Liver (tissue), 9 donors: Measurements from ENCODE around the gene TBX1. TPM values are rescaled to one million over a fixed set of nuclear protein-coding genes. Genes with fewer than 3 reads are reported as not detected.

Source experiments
- DNase-seq: peaks from one replicate; pipeline ENCODE4 v3.0.0-alpha.2; 2017; ENCODE audit warnings: low spot score
- H3K27ac ChIP-seq, 2 donors: one replicate each; pipeline ENCODE4 v1.7.0; 2013; ENCODE audit warnings: inconsistent platforms in 2 of 2, low read length in 2 of 2, control low read depth in 1 of 2, low read depth in 1 of 2, mild to moderate bottlenecking in 1 of 2
- H3K27me3 ChIP-seq, 4 donors: one replicate each; pipeline versions ENCODE4 v1.6.1 to v1.7.0; 2013; ENCODE audit warnings: low read length in 3 of 4, inconsistent platforms in 1 of 4, mild to moderate bottlenecking in 1 of 4, moderate library complexity in 1 of 4; ENCODE audit not compliant: control insufficient read depth in 4 of 4, insufficient read depth in 4 of 4
- H3K36me3 ChIP-seq, 4 donors: one replicate each; pipeline versions ENCODE4 v1.6.1 to v1.7.0; 2013; ENCODE audit warnings: low read length in 3 of 4, mild to moderate bottlenecking in 3 of 4, low read depth in 1 of 4, moderate library complexity in 1 of 4; ENCODE audit not compliant: control insufficient read depth in 4 of 4, insufficient read depth in 3 of 4
- H3K4me1 ChIP-seq, 4 donors: one replicate each; pipeline versions ENCODE4 v1.6.1 to v1.7.0; 2013; ENCODE audit warnings: low read length in 3 of 4, mild to moderate bottlenecking in 3 of 4, moderate library complexity in 1 of 4; ENCODE audit not compliant: control insufficient read depth in 4 of 4, insufficient read depth in 4 of 4
- H3K4me3 ChIP-seq, 3 donors: one replicate each; pipeline versions ENCODE4 v1.6.1 to v1.7.0; 2013; ENCODE audit warnings: low read length in 3 of 3, control low read depth in 1 of 3, low read depth in 1 of 3, mild to moderate bottlenecking in 1 of 3
- H3K9ac ChIP-seq, 2 donors: one replicate each; pipeline ENCODE4 v1.7.0; 2013; ENCODE audit warnings: low read length in 2 of 2, mild to moderate bottlenecking in 2 of 2, moderate library complexity in 2 of 2, control low read depth in 1 of 2, low read depth in 1 of 2
- H3K9me3 ChIP-seq, 4 donors: one replicate each; pipeline versions ENCODE4 v1.6.1 to v1.7.0; 2013; ENCODE audit warnings: low read length in 3 of 4; ENCODE audit not compliant: control insufficient read depth in 4 of 4
- EGR1 ChIP-seq, 2 donors: IDR thresholded peaks; 2 replicates each; pipeline ENCODE4 v1.6.1; 2016 to 2018; ENCODE audit warnings: antibody characterized with exemption in 2 of 2, low read depth in 2 of 2
- FOXA1 ChIP-seq: IDR thresholded peaks from 2 replicates; pipeline ENCODE4 v1.6.1; 2016; ENCODE audit warnings: antibody characterized with exemption
- FOXA2 ChIP-seq: IDR thresholded peaks from 2 replicates; pipeline ENCODE4 v1.6.1; 2016; ENCODE audit warnings: antibody characterized with exemption
- GABPA ChIP-seq, 2 donors: IDR thresholded peaks in 1 of 2; conservative IDR thresholded peaks in 1 of 2; 2 replicates each; pipeline ENCODE4 v1.6.1; 2016; ENCODE audit warnings: antibody characterized with exemption in 2 of 2, mild to moderate bottlenecking in 1 of 2, moderate library complexity in 1 of 2
- HNF4A ChIP-seq, 2 donors: conservative IDR thresholded peaks; 2 replicates each; pipeline ENCODE4 v1.6.1; 2016; ENCODE audit warnings: antibody characterized with exemption in 2 of 2, mild to moderate bottlenecking in 2 of 2
- HNF4G ChIP-seq: IDR thresholded peaks from 2 replicates; pipeline ENCODE4 v1.6.1; 2016; ENCODE audit warnings: antibody characterized with exemption
- JUND ChIP-seq, 2 donors: IDR thresholded peaks; 2 replicates each; pipeline ENCODE4 v1.6.1; 2016; ENCODE audit warnings: antibody characterized with exemption in 2 of 2
- NR2F2 ChIP-seq: IDR thresholded peaks from 2 replicates; pipeline ENCODE4 v1.6.1; 2016; ENCODE audit warnings: antibody characterized with exemption
- RAD21 ChIP-seq, 2 donors: IDR thresholded peaks; 2 replicates each; pipeline ENCODE4 v1.6.1; 2016; ENCODE audit warnings: antibody characterized with exemption in 2 of 2, mild to moderate bottlenecking in 2 of 2
- RXRA ChIP-seq, 2 donors: IDR thresholded peaks; 2 replicates each; pipeline ENCODE4 v1.6.1; 2017 to 2018; ENCODE audit warnings: antibody characterized with exemption in 2 of 2, mild to moderate bottlenecking in 1 of 2
- SP1 ChIP-seq: IDR thresholded peaks from 2 replicates; pipeline ENCODE4 v1.6.1; 2018; ENCODE audit warnings: antibody characterized with exemption, mild to moderate bottlenecking
- TAF1 ChIP-seq: conservative IDR thresholded peaks from 2 replicates; pipeline ENCODE4 v1.6.1; 2016; ENCODE audit warnings: antibody characterized with exemption, mild to moderate bottlenecking
- YY1 ChIP-seq: IDR thresholded peaks from 2 replicates; pipeline ENCODE4 v1.6.1; 2016; ENCODE audit warnings: antibody characterized with exemption, mild to moderate bottlenecking
- whole genome bisulfite sequencing: extraction: QIAGEN DNeasy Blood & Tissue Kit; methylation state at CpG from one replicate; pipeline ENCODE4 v1.1.7; 2013; 5-methylcytosine and 5-hydroxymethylcytosine counted together
- polyA plus RNA-seq, 2 donors: library from polyadenylated mRNA; stranded (reverse) in 1 of 2; unstranded in 1 of 2; fragments of 200-250 nt in 1 of 2; fragments of >200 nt in 1 of 2; fragmentation: Nextera tagmentation in 1 of 2; extraction: Ambion mirVana in 1 of 2; gene quantifications; one replicate each; pipeline versions ENCODE4 v1.2.1 to v1.2.3, GENCODE V29; 2013 to 2015
- total RNA-seq, 2 donors: library from RNA; depleted of rRNA; stranded (reverse); fragments of >200 nt; gene quantifications; one replicate each; pipeline ENCODE4 v1.2.3, GENCODE V29; 2014
- TF ChIP-seq, protein P1 (sequence below): IDR thresholded peaks from 2 replicates; pipeline ENCODE4 v1.6.1; 2016; ENCODE audit warnings: antibody characterized with exemption
- TF ChIP-seq, protein P2 (sequence below): IDR thresholded peaks from 2 replicates; pipeline ENCODE4 v1.6.1; 2016; ENCODE audit warnings: antibody characterized with exemption, mild to moderate bottlenecking
- TF ChIP-seq, protein P3 (sequence below): fragments of 150-350 bp; IDR thresholded peaks from 2 replicates; pipeline ENCODE4 v1.5.1; 2017; ENCODE audit warnings: improper control_type of control experiment, low read depth, low read length; ENCODE audit not compliant: missing input control
- donor health status: healthy.
- donor health status: healthy.
- donor health status: healthy.
- donor health status: healthy.
- donor health status: healthy.

The TBX1 gene
- total and polyA plus RNA-seq, 4 donors = 0.17 to 0.18 TPM; not detected in 2

DNA sequence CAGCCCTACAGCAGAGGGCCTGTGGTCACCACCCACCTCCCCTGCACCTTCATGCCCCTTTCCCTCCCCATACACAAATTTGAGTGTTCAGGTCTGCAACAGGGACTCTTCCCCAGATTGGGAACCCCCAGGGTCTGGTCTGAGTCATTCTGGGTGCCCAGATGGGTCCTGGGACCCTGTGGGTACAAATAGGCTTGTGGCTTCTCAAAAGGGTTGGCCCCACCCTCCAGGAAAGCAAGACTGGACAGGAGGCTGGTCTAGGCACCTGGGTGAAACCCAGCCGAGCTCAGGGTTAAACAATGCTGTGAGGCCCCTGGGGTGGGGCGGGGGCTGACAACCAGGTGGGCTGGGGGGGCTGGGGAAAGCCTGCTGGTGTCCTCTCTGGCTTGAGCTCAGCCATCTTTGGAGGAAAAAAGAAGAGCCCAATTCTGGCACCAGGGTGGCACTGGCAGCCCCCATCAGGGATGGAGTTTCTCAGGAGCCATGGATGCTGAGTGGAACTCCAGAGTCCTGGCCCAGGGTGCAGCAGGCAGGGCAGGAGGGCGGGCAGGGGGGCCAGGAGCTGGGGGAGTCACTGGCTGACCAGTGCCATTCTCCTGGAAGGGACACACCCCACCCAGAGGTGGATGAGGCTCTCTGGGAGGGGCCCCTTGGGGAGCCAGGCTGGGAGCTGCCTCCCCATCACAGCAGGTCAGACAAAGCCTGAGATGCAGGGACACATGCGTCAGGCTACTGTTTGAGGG, 45.2 kb upstream of the TBX1 start:
- Histone ChIP-seq H3K9ac (no peak overlapping the region), H3K4me3 (peak overlapping the region in 1 of 3 donors; percentile 75), H3K9me3 (no peaks in the 10 kb centered on the region), H3K4me1 (peaks cover 6 to 26% (median 16%) of the 10 kb centered on the region in 4 donors), H3K36me3 (no peaks in the 10 kb centered on the region), H3K27me3 (no peaks in the 10 kb centered on the region), H3K27ac (no peak overlapping the region)
- WGBS = 83% methylated on average over 4 of the region's 4 CpGs
- TF ChIP-seq FOXA1 (no peak), EGR1 (IDR thresholded peaks at IDR 0.05; ENCODE audit: low read depth in 2 of 2) (no peak), GABPA (IDR thresholded peaks at IDR 0.05 in 1 of 2, conservative IDR thresholded peaks at IDR 0.05 in 1 of 2) (no peak)
- no peak for DNase-seq

DNA sequence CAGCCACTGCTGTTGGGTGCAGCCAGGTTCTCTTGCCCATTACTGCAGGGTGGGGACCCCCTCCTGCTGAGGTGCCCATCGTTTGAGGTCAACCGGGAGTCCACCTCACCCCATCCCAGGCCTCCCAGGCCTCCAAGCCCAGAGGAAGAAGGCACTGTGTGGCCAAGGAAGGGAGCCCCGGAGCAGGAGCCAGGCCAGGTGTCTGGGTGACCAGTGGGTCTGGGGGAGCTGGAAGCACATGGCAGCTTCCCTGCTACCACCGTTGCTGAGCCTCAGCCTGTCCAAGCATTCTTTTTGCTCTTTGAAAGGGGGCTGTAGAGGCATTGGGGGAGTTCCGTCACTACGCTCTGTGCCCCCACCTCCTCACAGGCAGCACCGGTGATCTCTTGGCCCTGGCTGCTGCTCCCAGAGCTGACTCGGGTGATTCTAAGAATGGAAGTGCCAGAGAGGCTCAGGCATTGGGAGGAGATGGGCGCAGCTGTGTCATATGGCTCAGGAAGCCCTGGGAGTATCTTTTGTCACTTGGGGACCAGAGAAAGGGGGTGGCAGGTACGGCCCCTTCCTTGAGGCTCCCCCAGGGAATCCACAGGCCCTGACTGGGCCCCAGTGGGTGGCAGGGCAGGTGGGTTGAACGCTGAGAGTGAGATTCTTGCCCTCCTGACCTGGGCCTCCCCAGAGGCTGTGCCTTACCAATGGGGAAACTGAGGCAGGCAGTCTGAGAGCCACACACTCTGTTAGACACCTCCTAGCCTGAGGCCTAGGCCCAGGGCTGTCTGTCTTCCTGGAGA, 44.3 kb upstream of the TBX1 start:
- no peaks in the 10 kb centered on the region for H3K36me3 ChIP-seq
- H3K4me3 ChIP-seq = no peak overlapping the region
- TF ChIP-seq, protein P1, sequence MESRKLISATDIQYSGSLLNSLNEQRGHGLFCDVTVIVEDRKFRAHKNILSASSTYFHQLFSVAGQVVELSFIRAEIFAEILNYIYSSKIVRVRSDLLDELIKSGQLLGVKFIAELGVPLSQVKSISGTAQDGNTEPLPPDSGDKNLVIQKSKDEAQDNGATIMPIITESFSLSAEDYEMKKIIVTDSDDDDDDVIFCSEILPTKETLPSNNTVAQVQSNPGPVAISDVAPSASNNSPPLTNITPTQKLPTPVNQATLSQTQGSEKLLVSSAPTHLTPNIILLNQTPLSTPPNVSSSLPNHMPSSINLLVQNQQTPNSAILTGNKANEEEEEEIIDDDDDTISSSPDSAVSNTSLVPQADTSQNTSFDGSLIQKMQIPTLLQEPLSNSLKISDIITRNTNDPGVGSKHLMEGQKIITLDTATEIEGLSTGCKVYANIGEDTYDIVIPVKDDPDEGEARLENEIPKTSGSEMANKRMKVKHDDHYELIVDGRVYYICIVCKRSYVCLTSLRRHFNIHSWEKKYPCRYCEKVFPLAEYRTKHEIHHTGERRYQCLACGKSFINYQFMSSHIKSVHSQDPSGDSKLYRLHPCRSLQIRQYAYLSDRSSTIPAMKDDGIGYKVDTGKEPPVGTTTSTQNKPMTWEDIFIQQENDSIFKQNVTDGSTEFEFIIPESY = no peak
- TF ChIP-seq, protein P2, sequence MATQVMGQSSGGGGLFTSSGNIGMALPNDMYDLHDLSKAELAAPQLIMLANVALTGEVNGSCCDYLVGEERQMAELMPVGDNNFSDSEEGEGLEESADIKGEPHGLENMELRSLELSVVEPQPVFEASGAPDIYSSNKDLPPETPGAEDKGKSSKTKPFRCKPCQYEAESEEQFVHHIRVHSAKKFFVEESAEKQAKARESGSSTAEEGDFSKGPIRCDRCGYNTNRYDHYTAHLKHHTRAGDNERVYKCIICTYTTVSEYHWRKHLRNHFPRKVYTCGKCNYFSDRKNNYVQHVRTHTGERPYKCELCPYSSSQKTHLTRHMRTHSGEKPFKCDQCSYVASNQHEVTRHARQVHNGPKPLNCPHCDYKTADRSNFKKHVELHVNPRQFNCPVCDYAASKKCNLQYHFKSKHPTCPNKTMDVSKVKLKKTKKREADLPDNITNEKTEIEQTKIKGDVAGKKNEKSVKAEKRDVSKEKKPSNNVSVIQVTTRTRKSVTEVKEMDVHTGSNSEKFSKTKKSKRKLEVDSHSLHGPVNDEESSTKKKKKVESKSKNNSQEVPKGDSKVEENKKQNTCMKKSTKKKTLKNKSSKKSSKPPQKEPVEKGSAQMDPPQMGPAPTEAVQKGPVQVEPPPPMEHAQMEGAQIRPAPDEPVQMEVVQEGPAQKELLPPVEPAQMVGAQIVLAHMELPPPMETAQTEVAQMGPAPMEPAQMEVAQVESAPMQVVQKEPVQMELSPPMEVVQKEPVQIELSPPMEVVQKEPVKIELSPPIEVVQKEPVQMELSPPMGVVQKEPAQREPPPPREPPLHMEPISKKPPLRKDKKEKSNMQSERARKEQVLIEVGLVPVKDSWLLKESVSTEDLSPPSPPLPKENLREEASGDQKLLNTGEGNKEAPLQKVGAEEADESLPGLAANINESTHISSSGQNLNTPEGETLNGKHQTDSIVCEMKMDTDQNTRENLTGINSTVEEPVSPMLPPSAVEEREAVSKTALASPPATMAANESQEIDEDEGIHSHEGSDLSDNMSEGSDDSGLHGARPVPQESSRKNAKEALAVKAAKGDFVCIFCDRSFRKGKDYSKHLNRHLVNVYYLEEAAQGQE = no peak
- no peak for TF ChIP-seq FOXA2
- no peak for TF ChIP-seq HNF4A (conservative IDR thresholded peaks at IDR 0.05)
- TF ChIP-seq HNF4G = no peak
- TF ChIP-seq, protein P3, sequence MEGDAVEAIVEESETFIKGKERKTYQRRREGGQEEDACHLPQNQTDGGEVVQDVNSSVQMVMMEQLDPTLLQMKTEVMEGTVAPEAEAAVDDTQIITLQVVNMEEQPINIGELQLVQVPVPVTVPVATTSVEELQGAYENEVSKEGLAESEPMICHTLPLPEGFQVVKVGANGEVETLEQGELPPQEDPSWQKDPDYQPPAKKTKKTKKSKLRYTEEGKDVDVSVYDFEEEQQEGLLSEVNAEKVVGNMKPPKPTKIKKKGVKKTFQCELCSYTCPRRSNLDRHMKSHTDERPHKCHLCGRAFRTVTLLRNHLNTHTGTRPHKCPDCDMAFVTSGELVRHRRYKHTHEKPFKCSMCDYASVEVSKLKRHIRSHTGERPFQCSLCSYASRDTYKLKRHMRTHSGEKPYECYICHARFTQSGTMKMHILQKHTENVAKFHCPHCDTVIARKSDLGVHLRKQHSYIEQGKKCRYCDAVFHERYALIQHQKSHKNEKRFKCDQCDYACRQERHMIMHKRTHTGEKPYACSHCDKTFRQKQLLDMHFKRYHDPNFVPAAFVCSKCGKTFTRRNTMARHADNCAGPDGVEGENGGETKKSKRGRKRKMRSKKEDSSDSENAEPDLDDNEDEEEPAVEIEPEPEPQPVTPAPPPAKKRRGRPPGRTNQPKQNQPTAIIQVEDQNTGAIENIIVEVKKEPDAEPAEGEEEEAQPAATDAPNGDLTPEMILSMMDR = no peak
- no peak for TF ChIP-seq EGR1 (IDR thresholded peaks at IDR 0.05; ENCODE audit: low read depth in 2 of 2)
- no peak for TF ChIP-seq GABPA (IDR thresholded peaks at IDR 0.05 in 1 of 2, conservative IDR thresholded peaks at IDR 0.05 in 1 of 2)
- no peak for TF ChIP-seq FOXA1
- TF ChIP-seq YY1 = no peak
- TF ChIP-seq RAD21 (IDR thresholded peaks at IDR 0.05) = no peak
- TF ChIP-seq SP1 = no peak
- no peak for TF ChIP-seq TAF1
- no peak for TF ChIP-seq JUND (IDR thresholded peaks at IDR 0.05)
- TF ChIP-seq NR2F2 = no peak
- TF ChIP-seq RXRA (IDR thresholded peaks at IDR 0.05) = no peak
- H3K9ac ChIP-seq = no peak overlapping the region
- peaks cover 6 to 26% (median 16%) of the 10 kb centered on the region in 4 donors for H3K4me1 ChIP-seq
- DNase-seq = no peak
- no peak overlapping the region for H3K27ac ChIP-seq
- H3K27me3 ChIP-seq = peaks cover 0 to 4% (median 1%) of the 10 kb centered on the region in 4 donors
- 89% methylated on average over 11 of the region's 11 CpGs for WGBS
- no peaks in the 10 kb centered on the region for H3K9me3 ChIP-seq
